NOMO-1 (cell line): ENCODE results near the gene SLC39A5.

Experiments
- DNase-seq, 2 experiments: peaks; one replicate each; lab custom pipeline; 2025; ENCODE audit not compliant: unreplicated experiment in 2 of 2; lab: John Stamatoyannopoulos, UW

SLC39A5 gene

GRCh38 chr12:56213878-56214277 lies 16.0 kb upstream of the SLC39A5 start:
- no peak for DNase-seq

GRCh38 chr12:56216461-56216860 lies 13.4 kb upstream of the SLC39A5 start:
- DNase-seq: no peak

GRCh38 chr12:56219840-56220239 lies 10.0 kb upstream of the SLC39A5 start:
- no peak for DNase-seq

- DNase-seq: peak; percentile 85 to 88
Observed at GRCh38 chr12:56220611-56221231, 9.1 kb upstream of the SLC39A5 start.

GRCh38 chr12:56221232-56221756 lies 8.6 kb upstream of the SLC39A5 start:
- DNase-seq: no peak

- DNase-seq: peak; percentile 96
Observed at GRCh38 chr12:56221757-56222530, 7.9 kb upstream of the SLC39A5 start, which contains the start of gene RNF41. Gene RNF41 (minus strand): TSS chr12:56221922. CDS start chr12:56214047, 7,875 bp downstream.

- no peak for DNase-seq
Observed at GRCh38 chr12:56222531-56222895, 7.3 kb upstream of the SLC39A5 start.

GRCh38 chr12:56223571-56224101 lies 6.2 kb upstream of the SLC39A5 start:
- no peak for DNase-seq

- DNase-seq: peak; percentile 96 to 97
Observed at GRCh38 chr12:56224102-56224701, 5.6 kb upstream of the SLC39A5 start, which contains the start of gene NABP2. Gene NABP2 (plus strand): TSS chr12:56224342. CDS start chr12:56224857, 515 bp downstream.

- DNase-seq: no peak
Observed at GRCh38 chr12:56224954-56225353, 4.9 kb upstream of the SLC39A5 start.

GRCh38 chr12:56229082-56229481 lies 769 bp upstream of the SLC39A5 start:
- DNase-seq: no peak

- no peak for DNase-seq
Observed at GRCh38 chr12:56230432-56231183, 757 bp downstream of the SLC39A5 start.

GRCh38 chr12:56231184-56231582 lies 1.3 kb downstream of the SLC39A5 start:
- no peak for DNase-seq

- DNase-seq: no peak
Observed at GRCh38 chr12:56234746-56235436, 5.0 kb downstream of the SLC39A5 start.

GRCh38 chr12:56236091-56236490 lies 6.2 kb downstream of the SLC39A5 start:
- no peak for DNase-seq

GRCh38 chr12:56236985-56237384 lies 7.1 kb downstream of the SLC39A5 start:
- DNase-seq: no peak

GRCh38 chr12:56237552-56237951 lies 7.7 kb downstream of the SLC39A5 start:
- no peak for DNase-seq

GRCh38 chr12:56241424-56242303 lies 11.8 kb downstream of the SLC39A5 start:
- no peak for DNase-seq

GRCh38 chr12:56242986-56243385 lies 13.1 kb downstream of the SLC39A5 start:
- DNase-seq: no peak
